ENCODE data around the gene FEM1A.
"Not testable (repeated sequence)": the region's sequence is repeated elsewhere in the genome, so short reads cannot be mapped to it uniquely, and the experiment has no call there.

Gene FEM1A

DNA sequence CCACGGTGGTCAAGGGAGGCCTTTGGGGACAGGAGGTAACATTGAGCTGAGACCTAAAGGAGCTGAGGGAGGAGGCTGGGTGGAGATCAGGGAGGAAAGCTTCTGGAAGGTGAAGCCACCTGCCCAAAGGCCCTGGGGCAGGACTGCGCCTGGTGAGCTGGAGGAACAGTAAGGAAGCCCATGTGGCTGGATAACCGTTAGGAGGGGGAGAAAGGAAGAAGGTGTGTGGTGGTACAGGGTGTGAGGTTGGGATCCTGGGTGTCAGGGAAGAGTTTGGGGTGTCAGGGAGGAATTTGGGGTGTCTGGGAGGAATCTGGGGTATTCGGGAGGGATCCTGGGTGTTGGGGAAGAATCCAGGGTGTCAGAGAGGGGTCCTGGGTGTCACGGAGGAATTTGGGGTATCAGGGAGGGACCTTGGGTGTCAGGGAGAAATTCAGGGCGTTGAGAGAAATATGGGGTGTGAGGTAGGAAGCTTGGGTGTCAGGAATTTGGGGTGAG, 39.3 kb downstream of the FEM1A start:
- no peak for DNase-seq (ENCODE audit: low read depth)
- peak overlapping the region; percentile 99 for H3K4me3 ChIP-seq (ENCODE audit: low read depth, low read length)

DNA sequence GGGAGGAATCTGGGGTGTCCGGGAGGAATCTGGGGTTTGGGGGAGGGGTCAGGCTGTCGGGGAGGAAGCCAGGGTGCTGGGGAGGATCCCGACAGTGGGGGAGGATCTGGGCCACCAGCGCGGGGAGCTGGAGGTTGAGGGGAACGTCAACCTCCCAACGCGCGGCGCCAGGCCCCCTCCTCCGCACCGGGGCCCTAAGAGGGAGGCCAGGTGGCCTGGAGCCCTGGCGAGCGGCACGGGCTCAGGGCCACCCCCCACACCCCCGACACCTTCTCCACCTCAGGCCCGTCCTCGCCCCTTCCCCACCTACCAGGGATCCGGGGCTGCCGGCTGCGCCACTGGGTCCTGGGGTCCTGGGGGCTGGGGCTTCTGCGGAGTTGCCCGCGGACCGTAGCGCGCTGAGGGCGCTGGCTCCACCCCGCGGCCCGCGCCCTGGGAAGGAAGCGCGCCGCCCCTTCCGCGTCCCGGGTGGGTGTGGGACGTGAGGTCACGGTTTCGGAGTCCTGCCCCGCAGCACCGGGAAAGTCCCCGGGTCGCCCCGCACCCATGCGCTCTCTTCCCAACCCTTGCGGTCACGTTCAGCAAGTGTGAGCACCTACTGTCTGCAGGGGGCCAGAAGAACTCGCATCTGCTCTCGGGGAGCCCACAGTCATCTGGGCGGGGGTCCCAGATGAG, 39.9 kb downstream of the FEM1A start, which contains the start of gene TICAM1:
TICAM1 (minus strand) TSS at position 409 of the 675 bp plus-strand sequence. CDS start 13,335 bp downstream, outside the sequence.
- DNase-seq (ENCODE audit: low read depth) = peak; percentile 86
- TF ChIP-seq, protein P1, sequence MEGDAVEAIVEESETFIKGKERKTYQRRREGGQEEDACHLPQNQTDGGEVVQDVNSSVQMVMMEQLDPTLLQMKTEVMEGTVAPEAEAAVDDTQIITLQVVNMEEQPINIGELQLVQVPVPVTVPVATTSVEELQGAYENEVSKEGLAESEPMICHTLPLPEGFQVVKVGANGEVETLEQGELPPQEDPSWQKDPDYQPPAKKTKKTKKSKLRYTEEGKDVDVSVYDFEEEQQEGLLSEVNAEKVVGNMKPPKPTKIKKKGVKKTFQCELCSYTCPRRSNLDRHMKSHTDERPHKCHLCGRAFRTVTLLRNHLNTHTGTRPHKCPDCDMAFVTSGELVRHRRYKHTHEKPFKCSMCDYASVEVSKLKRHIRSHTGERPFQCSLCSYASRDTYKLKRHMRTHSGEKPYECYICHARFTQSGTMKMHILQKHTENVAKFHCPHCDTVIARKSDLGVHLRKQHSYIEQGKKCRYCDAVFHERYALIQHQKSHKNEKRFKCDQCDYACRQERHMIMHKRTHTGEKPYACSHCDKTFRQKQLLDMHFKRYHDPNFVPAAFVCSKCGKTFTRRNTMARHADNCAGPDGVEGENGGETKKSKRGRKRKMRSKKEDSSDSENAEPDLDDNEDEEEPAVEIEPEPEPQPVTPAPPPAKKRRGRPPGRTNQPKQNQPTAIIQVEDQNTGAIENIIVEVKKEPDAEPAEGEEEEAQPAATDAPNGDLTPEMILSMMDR (IDR thresholded peaks at IDR 0.05; ENCODE audit: insufficient read depth, low read depth, low read length, missing control alignments) = no peak
- H3K4me3 ChIP-seq (ENCODE audit: low read depth, low read length) = peak within 1 kb of the TSS; percentile 99

More for the DNA sequence above, 39.3 kb downstream of the FEM1A start:
- TF ChIP-seq, protein P1 (IDR thresholded peaks at IDR 0.05; ENCODE audit: insufficient read depth, low read depth, low read length, missing control alignments) = no peak

DNA sequence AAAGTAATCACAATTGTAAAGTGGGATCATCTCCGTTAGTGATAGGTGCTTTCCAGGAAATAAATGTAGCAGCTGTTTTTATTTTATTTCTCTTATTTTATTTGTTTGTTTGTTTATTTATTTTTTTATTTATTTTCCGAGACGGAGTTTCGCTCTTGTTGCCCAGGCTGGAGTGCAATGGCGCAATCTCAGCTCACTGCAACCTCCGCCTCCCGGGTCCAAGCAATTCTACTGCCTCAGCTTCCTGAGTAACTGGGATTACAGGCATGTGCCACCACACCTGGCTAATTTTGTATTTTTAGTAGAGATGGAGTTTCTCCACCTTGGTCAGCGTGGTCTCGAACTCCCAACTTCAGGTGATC, 40.4 kb downstream of the FEM1A start:
- DNase-seq (ENCODE audit: low read depth) = not testable (repeated sequence)
- H3K4me3 ChIP-seq (ENCODE audit: low read depth, low read length) = peak overlapping the region; percentile 99

DNA sequence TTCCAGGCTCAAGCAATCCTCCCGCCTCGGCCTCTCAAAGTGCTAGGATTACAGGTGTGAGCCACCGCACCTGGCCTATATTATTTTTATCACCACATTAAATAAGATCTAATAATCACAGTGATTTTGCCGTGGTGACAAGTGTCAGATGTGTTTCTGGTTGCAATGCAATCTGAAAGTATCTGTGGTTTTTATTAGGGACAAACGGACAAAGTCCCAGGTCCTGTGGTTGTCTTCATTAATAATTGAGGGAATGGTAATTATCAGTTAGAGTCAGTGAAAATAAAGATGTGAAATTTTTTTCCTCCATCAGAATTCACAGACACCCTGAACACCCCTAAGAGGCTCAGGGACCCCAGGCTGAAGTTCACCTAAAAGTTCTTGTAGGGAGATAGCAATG, 41.2 kb downstream of the FEM1A start:
- no peak for DNase-seq (ENCODE audit: low read depth)
- TF ChIP-seq, protein P1 (IDR thresholded peaks at IDR 0.05; ENCODE audit: insufficient read depth, low read depth, low read length, missing control alignments) = no peak
- no peak overlapping the region for H3K4me3 ChIP-seq (ENCODE audit: low read depth, low read length)

DNA sequence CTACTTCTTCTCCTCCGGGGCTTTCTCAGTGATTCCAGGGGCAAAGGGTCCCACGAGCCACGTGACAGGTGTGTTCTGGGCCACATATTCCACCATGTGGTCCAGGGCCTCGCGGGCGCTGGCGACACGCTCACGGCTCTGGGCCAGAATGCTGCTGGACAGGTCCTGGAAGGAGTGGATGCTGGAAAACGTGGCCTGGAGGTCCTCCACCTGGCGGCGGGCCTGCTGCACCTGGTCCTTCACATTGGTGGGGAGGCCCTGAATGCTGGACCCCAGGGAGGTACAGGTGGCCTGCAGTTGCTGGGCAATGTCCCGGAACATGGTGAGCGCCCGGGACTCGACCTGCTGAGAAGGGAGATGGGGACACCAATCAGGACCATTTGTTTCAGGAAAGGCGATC, 47.7 kb downstream of the FEM1A start:
- H3K4me3 ChIP-seq (ENCODE audit: low read depth, low read length) = no peak overlapping the region
- TF ChIP-seq, protein P1 (IDR thresholded peaks at IDR 0.05; ENCODE audit: insufficient read depth, low read depth, low read length, missing control alignments) = no peak
- DNase-seq (ENCODE audit: low read depth) = no peak

DNA sequence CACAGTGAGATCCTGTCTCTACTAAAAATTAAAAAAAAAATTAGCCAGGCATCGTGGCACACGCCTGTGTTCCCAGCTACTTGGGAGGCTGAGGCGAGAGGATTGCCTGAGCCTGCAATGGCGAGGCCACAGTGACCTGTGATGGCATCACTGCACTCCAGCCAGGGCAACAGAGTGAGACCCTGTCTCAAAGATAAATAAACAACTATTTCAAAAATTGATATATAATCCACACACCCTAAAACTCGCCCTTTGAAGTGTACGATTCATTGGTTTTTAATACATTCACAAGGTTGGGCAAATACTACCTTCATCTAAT, 52.1 kb downstream of the FEM1A start:
- H3K4me3 ChIP-seq (ENCODE audit: low read depth, low read length) = no peak overlapping the region
- TF ChIP-seq, protein P1 (IDR thresholded peaks at IDR 0.05; ENCODE audit: insufficient read depth, low read depth, low read length, missing control alignments) = no peak
- no peak for DNase-seq (ENCODE audit: low read depth)

DNA sequence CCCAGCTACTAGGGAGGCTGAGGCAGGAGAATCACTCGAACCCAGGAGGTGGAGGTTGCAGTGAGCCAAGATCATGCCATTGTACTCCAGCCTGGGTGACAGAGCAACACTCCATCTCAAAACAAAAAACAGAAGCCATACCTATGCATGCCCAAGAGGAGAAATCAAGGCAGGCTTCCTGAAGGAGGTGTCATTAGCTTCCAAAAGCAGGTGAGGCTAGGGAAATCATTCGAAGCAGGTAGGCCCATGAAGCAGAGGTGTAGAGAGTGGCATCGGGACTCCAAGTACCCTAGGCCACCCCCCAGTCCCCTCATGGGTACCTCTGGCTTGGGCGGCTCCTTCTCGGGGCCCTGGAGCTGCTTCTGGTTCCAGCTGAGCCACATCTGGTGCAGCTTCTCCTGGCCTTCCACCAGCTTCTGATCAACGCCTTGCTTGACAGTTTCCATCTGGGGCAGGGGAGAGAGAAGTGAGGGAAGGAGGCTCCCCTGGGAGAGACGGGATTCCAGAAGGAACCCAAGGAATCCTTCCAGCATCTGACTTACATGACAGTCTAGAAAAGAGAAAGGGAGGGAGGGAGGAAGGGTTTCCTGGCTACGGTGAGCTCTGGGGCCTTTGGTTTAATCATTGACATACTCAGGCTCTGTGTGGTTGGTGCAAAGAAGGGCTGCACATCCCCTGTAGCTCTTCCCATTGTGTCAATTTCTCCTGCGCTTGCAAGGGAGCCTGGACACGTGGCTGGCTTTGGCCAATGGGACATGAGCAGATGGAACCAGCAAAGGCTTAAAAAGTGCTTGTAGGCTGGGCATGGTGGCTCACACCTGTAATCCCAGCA, 53.0 kb downstream of the FEM1A start:
- no peak overlapping the region for H3K4me3 ChIP-seq (ENCODE audit: low read depth, low read length)
- DNase-seq (ENCODE audit: low read depth) = no peak
- TF ChIP-seq, protein P1 (IDR thresholded peaks at IDR 0.05; ENCODE audit: insufficient read depth, low read depth, low read length, missing control alignments) = no peak

DNA sequence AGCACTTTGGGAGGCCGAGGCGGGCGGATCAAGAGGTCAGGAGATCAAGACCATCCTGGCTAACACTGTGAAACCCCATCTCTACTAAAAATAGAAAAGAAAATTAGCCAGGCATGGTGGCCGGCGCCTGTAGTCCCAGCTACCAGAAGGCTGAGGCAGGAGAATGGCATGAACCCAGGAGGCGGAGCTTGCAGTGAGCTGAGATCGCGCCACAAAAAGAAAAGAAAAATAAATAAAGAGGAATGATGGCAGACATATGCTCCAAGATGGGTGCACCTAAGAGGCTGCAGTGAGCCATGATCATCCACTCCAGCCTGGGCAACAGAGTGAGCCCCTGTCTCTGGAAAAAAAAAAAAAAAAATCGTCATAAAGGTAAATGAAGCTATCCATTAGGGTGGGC, 54.4 kb downstream of the FEM1A start:
- H3K4me3 ChIP-seq (ENCODE audit: low read depth, low read length); DNase-seq (ENCODE audit: low read depth): not testable (repeated sequence)
